Transverse colon (tissue), 4 donors: Measurements from ENCODE around the gene CDON.

Source experiments
- CTCF ChIP-seq, 5 experiments: fragments of 200-600 bp in 3 of 5; fragments of 450-650 bp in 2 of 5; sonication (generic) in 3 of 5; IDR thresholded peaks; 1 replicate in 2 of 5; 2 replicates in 3 of 5; pipeline ENCODE4 v1.5.1; 2016 to 2017; ENCODE audit warnings: antibody characterized with exemption in 5 of 5, inconsistent platforms in 3 of 5, mild to moderate bottlenecking in 2 of 5, moderate library complexity in 1 of 5
- POLR2AphosphoS5 ChIP-seq, 3 donors: sonication (generic); formaldehyde crosslinking; IDR thresholded peaks; one replicate each; pipeline ENCODE4 v1.6.1; 2016; ENCODE audit warnings: antibody characterized with exemption in 3 of 3

GRCh38 chr11:125975634-125976033 is 87.0 kb downstream of the CDON start:
- no peak for TF ChIP-seq CTCF (IDR thresholded peaks at IDR 0.05)
- TF ChIP-seq POLR2AphosphoS5 (IDR thresholded peaks at IDR 0.05): no peak
